Measurements from ENCODE around the gene GNB1.
A peak's percentile ranks its signal among the peaks of the same experiment; 100 is the strongest.
"Not testable (repeated sequence)": the region's sequence is repeated elsewhere in the genome, so short reads cannot be mapped to it uniquely, and the experiment has no call there.

GNB1 gene

GRCh38 chr1:1746566-1746909 lies 144.3 kb downstream of the GNB1 start:
- not testable (repeated sequence) for DNase-seq (ENCODE audit: low read depth in 3 of 3)

GRCh38 chr1:1745651-1746565 lies 145.0 kb downstream of the GNB1 start:
- DNase-seq (ENCODE audit: low read depth in 3 of 3) = peak; percentile 81 to 94 (median 86)

GRCh38 chr1:1742529-1742928 lies 148.4 kb downstream of the GNB1 start:
- not testable (repeated sequence) for DNase-seq (ENCODE audit: low read depth in 3 of 3)

GRCh38 chr1:1741013-1741412 lies 149.9 kb downstream of the GNB1 start:
- not testable (repeated sequence) for DNase-seq (ENCODE audit: low read depth in 3 of 3)

GRCh38 chr1:1738799-1739337 lies 152.0 kb downstream of the GNB1 start:
- DNase-seq (ENCODE audit: low read depth in 3 of 3) = not testable (repeated sequence)

GRCh38 chr1:1737675-1738590 lies 153.0 kb downstream of the GNB1 start:
- DNase-seq (ENCODE audit: low read depth in 3 of 3) = not testable (repeated sequence)
